GM10248 (cell line): ENCODE data around the gene FER.
"Not testable (repeated sequence)": the region's sequence is repeated elsewhere in the genome, so short reads cannot be mapped to it uniquely, and the experiment has no call there.

Experiments used
- CTCF ChIA-PET: fragments of 300-600 bp; sonication (Branson Sonifier 250); formaldehyde crosslinking; extraction: SDS; loops from one replicate; lab custom pipeline; 2021; ENCODE audit warnings: antibody characterized with exemption; lab: Yijun Ruan, JAX
- POLR2A ChIA-PET: fragments of 350-650 bp; sonication (Branson Sonifier 250); formaldehyde crosslinking; extraction: SDS; loops from one replicate; lab custom pipeline; 2020; ENCODE audit warnings: antibody characterized with exemption; lab: Yijun Ruan, JAX
- DNase-seq: peaks from one replicate; pipeline ENCODE4 v3.0.0; 2012; ENCODE audit errors: extremely low spot score
- TF ChIP-seq, protein P1 (sequence below): IDR thresholded peaks from 2 replicates; pipeline ENCODE4 v1.5.1; 2012; ENCODE audit warnings: mild to moderate bottlenecking, low read depth; ENCODE audit errors: extremely low read depth, missing control alignments, control extremely low read depth

Gene FER

DNA sequence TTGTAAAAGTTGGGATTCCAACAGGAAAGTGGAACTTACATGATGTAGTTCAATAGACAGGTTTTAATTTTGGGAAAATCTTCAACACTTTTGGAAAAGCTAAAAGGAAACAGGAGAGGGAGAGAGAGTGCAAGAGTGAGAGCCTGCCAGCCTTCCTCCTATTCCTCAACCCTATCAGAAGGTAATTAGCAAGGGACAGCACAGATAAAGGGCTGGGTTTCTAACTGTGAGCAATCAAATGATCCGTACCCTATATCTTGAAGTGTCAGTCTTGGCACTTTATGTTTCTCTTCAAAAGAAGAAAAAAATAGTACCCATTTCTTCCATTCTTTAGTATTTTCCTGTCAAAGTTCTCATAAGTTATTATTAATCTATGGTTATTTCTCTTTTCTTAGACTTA is 79.4 kb downstream of the FER start:
- ChIA-PET POLR2A (no interaction called here), CTCF (interaction anchor here (1.2 to 4.2 kb wide), 4 partner anchors 10 to 88 kb away, joined by 3 to 11 read pairs (median 4); no protein-coding TSS in a partner anchor)
- TF ChIP-seq, protein P1, sequence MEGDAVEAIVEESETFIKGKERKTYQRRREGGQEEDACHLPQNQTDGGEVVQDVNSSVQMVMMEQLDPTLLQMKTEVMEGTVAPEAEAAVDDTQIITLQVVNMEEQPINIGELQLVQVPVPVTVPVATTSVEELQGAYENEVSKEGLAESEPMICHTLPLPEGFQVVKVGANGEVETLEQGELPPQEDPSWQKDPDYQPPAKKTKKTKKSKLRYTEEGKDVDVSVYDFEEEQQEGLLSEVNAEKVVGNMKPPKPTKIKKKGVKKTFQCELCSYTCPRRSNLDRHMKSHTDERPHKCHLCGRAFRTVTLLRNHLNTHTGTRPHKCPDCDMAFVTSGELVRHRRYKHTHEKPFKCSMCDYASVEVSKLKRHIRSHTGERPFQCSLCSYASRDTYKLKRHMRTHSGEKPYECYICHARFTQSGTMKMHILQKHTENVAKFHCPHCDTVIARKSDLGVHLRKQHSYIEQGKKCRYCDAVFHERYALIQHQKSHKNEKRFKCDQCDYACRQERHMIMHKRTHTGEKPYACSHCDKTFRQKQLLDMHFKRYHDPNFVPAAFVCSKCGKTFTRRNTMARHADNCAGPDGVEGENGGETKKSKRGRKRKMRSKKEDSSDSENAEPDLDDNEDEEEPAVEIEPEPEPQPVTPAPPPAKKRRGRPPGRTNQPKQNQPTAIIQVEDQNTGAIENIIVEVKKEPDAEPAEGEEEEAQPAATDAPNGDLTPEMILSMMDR, result no peak
- no peak for DNase-seq

- CTCF ChIA-PET, result no interaction called here
- TF ChIP-seq, protein P1, result no peak
- no peak for DNase-seq
- POLR2A ChIA-PET, result no interaction called here
Measured at GRCh38 chr5:108830705-108831276, 83.1 kb downstream of the FER start.

GRCh38 chr5:108836492-108836891 is 88.8 kb downstream of the FER start:
- no peak for DNase-seq
- ChIA-PET CTCF (no interaction called here), POLR2A (no interaction called here)
- TF ChIP-seq, protein P1, result no peak

DNA sequence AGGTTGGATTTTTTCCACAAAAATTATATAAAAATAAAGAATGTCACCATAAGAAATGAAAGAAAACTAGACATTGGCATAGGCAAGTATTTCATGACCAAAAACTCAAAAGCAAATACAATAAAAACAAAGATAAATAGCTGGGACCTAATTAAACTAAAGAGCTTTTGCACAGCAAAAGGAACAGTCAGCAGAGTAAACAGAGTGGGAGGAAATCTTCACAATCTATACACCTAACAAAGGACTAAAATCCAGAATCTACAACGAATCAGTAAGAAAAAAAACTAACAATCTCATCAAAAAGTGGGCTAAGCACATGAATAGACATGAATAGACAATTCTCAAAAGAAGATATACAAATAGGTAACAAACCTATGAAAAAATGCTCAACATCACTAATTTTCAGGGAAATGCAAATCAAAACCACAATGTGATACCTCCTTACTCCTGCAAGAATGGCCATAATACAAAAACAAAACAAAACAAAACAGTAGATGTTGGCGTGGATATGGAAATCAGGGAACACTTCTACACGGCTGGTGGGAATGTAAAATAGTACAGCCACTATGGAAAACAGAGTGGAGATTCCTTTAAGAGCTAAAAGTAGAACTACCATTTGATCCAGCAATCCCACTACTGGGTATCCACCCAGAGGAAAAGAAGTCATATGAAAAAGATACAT is 94.7 kb downstream of the FER start:
- CTCF ChIA-PET, result interaction anchor here (1.6 kb wide), 1 partner anchor 13 kb away, joined by 7 read pairs; no protein-coding TSS in a partner anchor
- DNase-seq, POLR2A ChIA-PET: not testable (repeated sequence)

- POLR2A ChIA-PET, DNase-seq, CTCF ChIA-PET: not testable (repeated sequence)
Measured at GRCh38 chr5:108851129-108851528, 103.4 kb downstream of the FER start.

- no peak for DNase-seq
- ChIA-PET POLR2A (no interaction called here), CTCF (interaction anchor here (1.1 kb wide), 1 partner anchor 11 kb away, joined by 3 read pairs; no protein-coding TSS in a partner anchor)
- TF ChIP-seq, protein P1, result no peak
Measured at GRCh38 chr5:108857905-108858304, 110.2 kb downstream of the FER start.

- POLR2A ChIA-PET, result no interaction called here
- TF ChIP-seq, protein P1, result no peak
- peak; percentile 57 for DNase-seq
- CTCF ChIA-PET, result no interaction called here
Measured at GRCh38 chr5:108858959-108859358, 111.3 kb downstream of the FER start.
